GM19239 (cell line): ENCODE results near the gene MCUB.
A peak's percentile ranks its signal among the peaks of the same experiment; 100 is the strongest.
"Not testable (repeated sequence)": the region's sequence is repeated elsewhere in the genome, so short reads cannot be mapped to it uniquely, and the experiment has no call there.

Source experiments
- DNase-seq: peaks from one replicate; pipeline ENCODE4 v3.0.0; 2011; ENCODE audit warnings: low spot score; ENCODE audit not compliant: insufficient read length
- FAIRE-seq: peaks from 2 replicates; lab custom pipeline; 2011; peaks lifted over from hg19 to GRCh38; lab: Jason Lieb, UNC

Gene MCUB

DNA sequence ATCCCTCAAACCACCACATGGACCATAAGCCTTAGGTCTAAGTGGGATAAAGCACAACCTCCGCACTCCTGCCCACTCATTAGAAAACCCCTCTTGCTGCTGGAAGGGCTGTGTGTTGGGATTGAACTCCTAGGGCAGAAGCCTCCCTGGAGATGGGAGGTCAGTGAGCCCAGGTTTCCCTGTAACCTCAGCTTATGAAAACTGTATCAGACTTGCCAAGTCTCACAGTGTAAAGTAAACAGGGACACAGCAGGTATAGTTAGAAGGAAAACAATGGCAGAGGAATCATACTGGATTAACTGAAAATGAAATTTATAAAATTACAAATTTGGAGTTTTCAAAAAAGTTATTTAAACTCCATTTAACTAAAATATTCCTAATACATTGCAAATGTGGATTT lies 113.3 kb downstream of the MCUB start:
- DNase-seq = no peak
- no peak for FAIRE-seq

GRCh38 chr4:109675181-109675580 lies 115.1 kb downstream of the MCUB start:
- no peak for FAIRE-seq

DNA sequence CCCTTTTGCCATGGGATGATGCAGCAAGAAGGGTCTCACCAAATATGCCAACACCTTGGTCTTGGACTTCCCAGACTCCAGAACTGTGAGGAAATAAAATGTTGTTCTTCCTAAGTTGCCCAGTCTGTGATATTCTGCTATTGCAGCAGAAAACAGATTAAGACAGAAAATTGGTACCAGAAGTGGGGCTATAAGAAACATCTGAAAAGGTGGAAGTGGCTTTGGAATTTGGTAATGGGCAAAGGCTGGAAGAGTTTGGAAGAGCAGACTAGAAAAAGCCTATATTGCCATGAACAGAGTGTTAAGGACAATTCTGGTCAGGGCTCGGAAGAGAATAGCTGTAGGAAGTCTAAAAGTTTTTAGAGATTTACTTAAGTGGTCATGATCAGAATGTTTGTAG lies 115.8 kb downstream of the MCUB start:
- no peak for FAIRE-seq
- no peak for DNase-seq

More at GRCh38 chr4:109675181-109675580, 115.1 kb downstream of the MCUB start:
- DNase-seq = no peak

DNA sequence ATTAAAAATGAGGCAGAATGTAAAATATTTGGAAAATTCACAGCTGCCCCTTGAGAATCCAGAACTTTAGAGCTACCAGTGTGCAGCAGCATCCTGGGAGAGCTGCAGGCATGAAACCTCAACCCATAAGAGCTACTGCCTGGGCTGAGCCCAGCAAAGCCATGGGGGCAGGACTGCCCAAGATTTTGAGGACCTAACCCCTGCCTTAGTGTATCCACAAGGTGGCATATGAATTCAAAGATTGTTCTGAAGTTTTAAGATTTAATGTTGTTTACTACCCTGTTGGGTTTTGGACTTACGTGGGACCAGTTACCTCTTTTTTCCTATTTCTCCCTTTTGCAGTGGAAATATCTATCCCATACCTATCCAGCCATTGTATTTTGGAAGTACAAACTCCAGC lies 116.8 kb downstream of the MCUB start:
- FAIRE-seq = no peak
- no peak for DNase-seq

GRCh38 chr4:109678472-109678871 lies 118.4 kb downstream of the MCUB start:
- not testable (repeated sequence) for FAIRE-seq, DNase-seq

- not testable (repeated sequence) for DNase-seq, FAIRE-seq
Observed at GRCh38 chr4:109678925-109679324, 118.9 kb downstream of the MCUB start.

GRCh38 chr4:109682875-109683274 lies 122.8 kb downstream of the MCUB start:
- FAIRE-seq (no peak), DNase-seq (no peak)

DNA sequence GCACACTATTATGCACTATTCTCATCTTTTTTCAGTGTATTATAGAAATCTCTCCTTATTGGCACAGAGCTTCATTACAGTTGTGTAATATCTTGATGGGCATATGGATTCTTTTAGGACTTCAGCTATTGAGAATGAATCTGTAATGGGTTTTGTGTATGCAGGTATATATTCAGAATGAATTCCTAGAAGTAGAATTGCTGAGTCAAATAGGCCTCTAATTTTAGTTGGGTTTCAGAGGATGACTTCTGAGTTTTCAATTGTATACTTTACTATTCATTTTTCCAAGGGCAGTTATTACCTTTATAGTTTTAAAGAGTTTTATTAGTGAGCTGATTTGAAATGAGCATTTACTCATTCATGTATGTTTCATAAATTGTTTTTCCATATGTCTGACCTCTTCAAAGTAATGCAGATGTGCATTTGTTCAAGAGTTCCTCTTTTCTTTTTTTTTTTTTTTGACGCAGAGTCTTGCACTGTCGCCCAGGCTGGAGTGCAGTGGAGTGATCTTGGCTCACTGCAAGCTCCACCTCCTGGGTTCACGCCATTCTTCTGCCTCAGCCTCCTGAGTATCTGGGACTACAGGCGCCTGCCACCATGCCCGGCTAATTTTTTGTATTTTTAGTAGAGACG lies 123.7 kb downstream of the MCUB start:
- DNase-seq = no peak
- no peak for FAIRE-seq

DNA sequence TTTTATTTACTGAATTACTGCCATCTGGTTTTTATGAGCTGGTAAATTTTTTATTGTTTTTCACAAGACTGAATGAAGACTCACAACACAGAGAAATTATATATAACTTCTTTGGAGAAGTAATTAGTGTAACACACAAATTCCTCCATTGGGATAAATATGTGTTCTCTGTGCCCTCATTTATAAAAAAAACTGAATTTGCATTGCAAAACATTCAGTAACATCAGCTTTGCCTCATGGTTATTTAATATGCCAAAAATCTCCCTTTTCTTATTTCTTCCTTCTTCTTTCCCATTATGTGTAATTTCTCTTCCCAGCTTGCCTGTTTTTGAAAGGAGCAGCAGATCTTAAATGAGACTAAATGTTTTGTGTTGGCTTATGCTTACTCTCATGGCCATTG lies 124.7 kb downstream of the MCUB start:
- FAIRE-seq (no peak), DNase-seq (no peak)

DNA sequence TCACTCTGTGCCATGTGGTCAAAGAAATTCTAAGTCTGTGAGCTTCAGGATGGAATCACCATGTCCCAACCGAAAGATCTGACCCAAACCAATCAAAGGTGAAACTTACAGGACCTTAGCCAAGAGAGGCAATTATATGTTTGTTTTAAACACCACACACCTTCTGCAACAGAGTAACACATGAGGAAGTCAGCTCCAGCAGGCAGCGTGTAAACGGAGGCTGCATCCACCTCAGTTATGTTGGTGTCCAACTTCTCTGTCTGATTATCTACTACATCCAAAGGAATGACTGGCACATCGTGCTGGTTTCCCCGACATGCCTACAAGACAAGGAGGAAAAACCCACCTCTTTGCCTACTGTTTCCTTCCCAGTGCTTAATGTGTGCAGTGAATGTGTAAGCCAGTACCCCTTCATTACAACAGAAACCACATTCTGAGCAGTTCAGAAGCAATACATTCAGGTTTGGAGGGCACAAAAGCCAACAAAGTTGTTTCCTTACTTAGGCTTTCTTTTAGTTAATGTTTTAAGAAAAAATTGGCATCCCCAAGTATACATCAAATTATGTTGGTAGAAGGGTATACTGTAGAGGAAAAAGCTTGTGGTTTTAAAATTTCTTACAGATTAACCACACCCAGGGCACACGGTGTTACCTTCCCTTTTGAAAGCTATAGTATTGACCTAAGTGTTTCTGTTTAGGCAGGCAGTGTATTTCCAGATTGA lies 130.8 kb downstream of the MCUB start:
- peak; percentile 82 for FAIRE-seq
- no peak for DNase-seq

DNA sequence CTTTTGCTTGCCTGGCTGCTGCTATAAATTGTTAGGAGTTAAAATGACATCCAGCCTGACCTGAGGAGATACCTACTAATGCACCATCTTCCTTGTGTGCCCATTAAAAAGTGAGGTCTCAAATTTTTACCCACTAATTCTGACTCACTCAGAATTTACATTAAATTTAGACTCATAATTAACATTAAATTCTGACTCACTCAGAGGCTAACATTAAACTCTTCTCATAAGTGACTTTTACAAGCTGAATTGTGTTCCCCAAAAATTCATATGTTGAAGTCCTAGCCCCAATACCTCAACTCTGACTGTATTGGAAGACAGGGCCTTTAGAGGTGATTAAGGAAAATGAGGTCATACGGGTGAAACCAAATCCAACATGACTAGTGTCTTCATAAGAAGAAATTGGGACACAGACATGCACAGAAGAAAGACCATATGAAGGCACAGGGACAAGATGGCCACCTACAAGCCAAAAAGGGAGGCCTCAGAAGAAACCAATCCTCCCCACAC lies 131.4 kb downstream of the MCUB start:
- no peak for DNase-seq

GRCh38 chr4:109698656-109699055 lies 138.6 kb downstream of the MCUB start:
- DNase-seq (no peak), FAIRE-seq (no peak)

More for the DNA sequence above, 131.4 kb downstream of the MCUB start:
- FAIRE-seq = peak; percentile 28

- DNase-seq (no peak), FAIRE-seq (no peak)
Observed at GRCh38 chr4:109699553-109700225, 139.6 kb downstream of the MCUB start.

GRCh38 chr4:109701566-109702410 lies 141.7 kb downstream of the MCUB start:
- DNase-seq (no peak), FAIRE-seq (peak; percentile 59)

DNA sequence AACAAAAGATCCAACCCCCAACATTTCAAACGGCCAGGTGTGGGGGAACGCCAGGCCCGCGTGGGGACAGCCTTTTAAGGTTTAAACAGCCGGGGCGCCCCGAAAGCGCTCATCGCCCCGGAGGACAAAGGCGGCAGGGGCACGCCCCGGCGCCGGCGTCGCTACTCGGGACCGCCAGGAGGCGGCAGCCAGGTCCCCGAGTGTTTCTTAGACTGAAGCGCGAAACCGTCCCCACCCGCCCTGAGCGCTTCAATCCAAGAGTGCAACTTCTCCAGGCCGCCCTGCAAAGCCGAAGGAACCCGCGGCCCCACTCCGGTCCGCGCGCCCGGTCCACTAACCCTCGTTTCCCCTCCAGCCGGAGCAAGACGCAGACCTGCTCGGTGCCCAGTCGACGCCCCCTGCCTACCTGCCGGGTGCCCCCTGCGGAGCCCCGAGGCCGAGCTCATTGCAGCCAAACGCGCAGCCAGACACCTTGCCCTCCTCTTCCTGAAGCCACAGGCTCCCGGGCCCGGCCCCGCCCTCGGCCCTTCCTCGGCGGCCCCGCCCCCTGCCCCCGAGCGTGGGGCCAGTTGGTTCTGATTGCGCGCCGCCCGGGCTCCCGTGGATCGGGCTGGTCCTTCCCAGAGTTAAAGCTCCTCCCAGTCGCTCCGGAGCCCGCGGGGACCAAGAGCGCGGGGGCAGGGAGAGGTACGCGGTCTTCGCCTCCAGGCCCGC lies 143.1 kb downstream of the MCUB start, which contains the start of gene CASP6:
CASP6 (minus strand) TSS at position 496 of the 714 bp plus-strand sequence; CDS start at position 446, 50 bp downstream.
- FAIRE-seq (no peak), DNase-seq (peak; percentile 58)

DNA sequence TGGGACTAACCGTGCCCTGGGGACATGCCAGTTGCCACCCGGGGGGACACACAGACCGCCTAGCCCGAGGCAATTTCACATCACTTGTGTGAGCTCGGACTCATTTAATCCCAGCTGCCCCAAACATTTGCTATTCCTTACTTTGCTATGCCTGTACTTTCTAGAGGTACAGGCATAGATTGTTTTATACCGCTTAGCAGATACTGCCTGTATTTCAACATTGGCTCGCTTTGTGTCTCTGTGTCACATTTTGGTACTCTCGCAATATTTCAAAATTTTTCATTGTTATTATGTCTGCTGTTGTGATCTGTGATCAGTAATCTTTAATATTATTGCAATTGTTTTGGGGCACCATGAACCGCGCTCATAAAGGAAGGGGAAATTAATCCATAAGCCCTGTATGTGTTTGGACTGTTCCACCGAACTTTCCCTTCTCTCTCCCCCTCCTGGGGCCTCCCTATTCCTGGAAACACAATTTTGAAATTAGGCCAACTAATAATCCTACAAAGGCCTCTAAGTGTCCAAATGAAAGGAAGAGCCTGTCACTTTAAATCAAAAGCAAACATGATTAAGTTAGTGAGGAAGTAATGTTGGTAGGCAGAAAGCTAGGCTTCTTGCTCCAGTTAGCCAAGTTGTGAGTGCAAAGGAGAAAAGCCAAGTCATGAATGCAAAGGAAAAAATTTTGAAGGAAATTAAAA lies 143.8 kb downstream of the MCUB start:
- DNase-seq (no peak), FAIRE-seq (no peak)

DNA sequence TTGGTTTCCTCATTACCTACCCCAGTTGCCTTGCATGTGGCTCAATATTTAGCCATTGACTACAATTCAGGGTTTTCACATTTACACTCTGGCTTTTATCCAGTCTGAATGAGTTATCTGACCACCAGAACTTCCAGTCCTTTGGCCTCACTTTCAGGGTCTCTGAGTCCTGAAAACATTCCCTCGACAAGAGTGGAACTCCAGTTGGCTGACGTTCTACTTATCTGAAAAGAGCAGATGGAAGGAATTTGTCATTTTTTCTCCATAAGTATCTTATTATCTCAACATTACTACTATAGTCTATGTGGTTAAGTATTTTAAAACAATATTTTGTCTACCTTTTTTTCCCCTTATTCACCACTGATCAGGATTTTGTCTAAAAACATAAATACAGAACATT lies 148.4 kb downstream of the MCUB start:
- no peak for DNase-seq
- no peak for FAIRE-seq

- FAIRE-seq = peak; percentile 71
- DNase-seq = no peak
Observed at GRCh38 chr4:109708990-109709389, 148.9 kb downstream of the MCUB start.

GRCh38 chr4:109713500-109713899 lies 153.5 kb downstream of the MCUB start:
- FAIRE-seq = no peak
- DNase-seq = no peak
